CD4-positive, CD25-positive, alpha-beta regulatory T cell (primary cell): Measurements from ENCODE around the gene CD276. TPM values are rescaled to one million over a fixed set of nuclear protein-coding genes. Genes with fewer than 3 reads are reported as not detected.

ENCODE experiments used
- ATAC-seq, 2 donors: fragments of 150-1000 bp; cut with Tn5 transposase; one replicate each; pipeline ENCODE4 v1.10.0; 2021; ENCODE audit warnings: low read depth in 2 of 2, moderate number of reproducible peaks in 2 of 2, moderate library complexity in 1 of 2
- DNase-seq, 3 donors: peaks; one replicate each; pipeline versions ENCODE4 v3.0.0 to v3.0.0-alpha.2; 2012 to 2022; ENCODE audit warnings: mixed read lengths in 1 of 3
- H3K27ac ChIP-seq: one replicate; pipeline ENCODE4 v1.7.0; 2013; ENCODE audit warnings: mild to moderate bottlenecking, low read length; ENCODE audit not compliant: insufficient read depth, poor library complexity, severe bottlenecking
- H3K27me3 ChIP-seq: one replicate; pipeline ENCODE4 v1.7.0; 2013; ENCODE audit warnings: low read length; ENCODE audit not compliant: control insufficient read depth, insufficient read depth
- H3K36me3 ChIP-seq: one replicate; pipeline ENCODE4 v1.7.0; 2013; ENCODE audit warnings: mild to moderate bottlenecking, low read length, moderate library complexity; ENCODE audit not compliant: control insufficient read depth, insufficient read depth
- H3K4me1 ChIP-seq: 2 replicates; pipeline ENCODE4 v1.7.0; 2013; ENCODE audit warnings: mild to moderate bottlenecking, low read length; ENCODE audit not compliant: insufficient read depth, control insufficient read depth, poor library complexity, severe bottlenecking
- H3K4me3 ChIP-seq: one replicate; pipeline ENCODE4 v1.7.0; 2013; ENCODE audit warnings: low read depth, mild to moderate bottlenecking, low read length, moderate library complexity
- H3K9me3 ChIP-seq, 2 experiments: 1 replicate in 1 of 2; 2 replicates in 1 of 2; pipeline ENCODE4 v1.7.0; 2013; ENCODE audit warnings: low read length in 2 of 2, mild to moderate bottlenecking in 1 of 2, moderate library complexity in 1 of 2; ENCODE audit not compliant: control insufficient read depth in 2 of 2
- H3K27ac Mint-ChIP-seq, 3 donors: one replicate each; pipeline ENCODE4 v1.8.0; 2020 to 2022; ENCODE audit warnings: mild to moderate bottlenecking in 3 of 3, mixed read lengths in 3 of 3, moderate library complexity in 2 of 3
- H3K27me3 Mint-ChIP-seq: one replicate; pipeline ENCODE4 v1.8.0; 2022; ENCODE audit warnings: mild to moderate bottlenecking, mixed read lengths
- H3K36me3 Mint-ChIP-seq: one replicate; pipeline ENCODE4 v1.8.0; 2020; ENCODE audit warnings: mixed read lengths
- H3K4me1 Mint-ChIP-seq, 4 donors: one replicate each; pipeline ENCODE4 v1.8.0; 2020 to 2022; ENCODE audit warnings: mixed read lengths in 4 of 4, mild to moderate bottlenecking in 1 of 4
- H3K4me3 Mint-ChIP-seq, 4 donors: one replicate each; pipeline ENCODE4 v1.8.0; 2020 to 2022; ENCODE audit warnings: mild to moderate bottlenecking in 4 of 4, mixed read lengths in 4 of 4, moderate library complexity in 3 of 4
- H3K9me3 Mint-ChIP-seq, 7 donors: one replicate each; pipeline ENCODE4 v1.8.0; 2020 to 2022; ENCODE audit warnings: mixed read lengths in 7 of 7, mild to moderate bottlenecking in 3 of 7, moderate library complexity in 2 of 7
- polyA plus RNA-seq, 4 donors: library from polyadenylated mRNA; unstranded; fragments of 300-500 nt; fragmentation: Illumina TruSeq; gene quantifications; one replicate each; pipeline ENCODE4 v1.2.3, GENCODE V29; 2021
- total RNA-seq: library from RNA; stranded (reverse); gene quantifications from one replicate; pipeline ENCODE4 v1.2.3, GENCODE V29; 2022

The CD276 gene
- total and polyA plus RNA-seq, 5 donors from 2014 or later = not detected

DNA sequence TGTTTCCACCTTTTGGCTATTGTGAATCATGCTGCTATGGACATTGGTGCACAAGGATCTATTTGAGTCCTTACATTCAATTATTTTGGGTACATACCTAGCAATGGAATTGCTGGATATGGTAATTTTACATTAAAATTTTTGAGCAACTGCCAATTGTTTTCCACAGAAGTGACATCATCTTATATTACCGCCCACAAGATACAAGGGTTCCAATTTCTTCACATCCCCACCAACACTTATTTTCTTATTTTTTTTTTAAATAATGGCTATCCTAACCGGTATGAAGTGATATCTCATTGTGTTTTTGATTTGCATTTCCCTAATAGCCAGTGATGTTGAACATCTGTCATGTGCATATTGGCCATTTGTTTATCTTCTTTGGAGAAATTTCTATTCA lies 28.5 kb upstream of the CD276 start:
- Histone ChIP-seq H3K27ac (no peak overlapping the region), H3K4me1 (no peaks in the 10 kb centered on the region), H3K36me3 (no peaks in the 10 kb centered on the region), H3K27me3 (peaks cover 11% of the 10 kb centered on the region), H3K4me3 (no peak overlapping the region), H3K9me3 (no peaks in the 10 kb centered on the region)
- Mint-ChIP-seq H3K4me1 (peaks cover 0 to 4% (median 0%) of the 10 kb centered on the region in 4 donors), H3K4me3 (no peak overlapping the region), H3K36me3 (no peaks in the 10 kb centered on the region), H3K27me3 (peaks cover 51% of the 10 kb centered on the region), H3K27ac (no peak overlapping the region), H3K9me3 (peaks cover 0 to 3% (median 0%) of the 10 kb centered on the region in 7 donors)
- ATAC-seq (no peak), DNase-seq (no peak)

DNA sequence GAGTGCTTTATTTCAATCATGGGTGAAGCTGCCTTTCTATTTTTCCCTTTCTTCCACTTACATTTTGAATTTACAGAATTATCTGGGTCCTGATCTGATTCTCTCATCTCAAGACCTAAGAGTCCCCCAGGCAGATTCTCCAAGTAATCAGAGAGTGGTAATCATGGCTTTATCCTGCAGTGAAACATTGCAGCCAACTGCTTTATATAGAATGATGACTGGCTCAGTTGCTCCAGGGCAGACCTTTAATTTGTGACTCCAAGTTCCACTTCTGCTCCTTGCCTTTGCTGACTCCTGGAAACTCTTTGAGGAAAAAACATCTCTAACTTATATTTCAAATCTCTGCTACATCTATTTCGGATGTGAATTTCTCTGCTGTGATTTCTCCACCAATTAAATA lies 25.5 kb upstream of the CD276 start:
- H3K4me1 Mint-ChIP-seq = peaks cover 0 to 4% (median 0%) of the 10 kb centered on the region in 4 donors
- Histone ChIP-seq H3K9me3 (no peaks in the 10 kb centered on the region), H3K27me3 (peaks cover 9% of the 10 kb centered on the region), H3K36me3 (no peaks in the 10 kb centered on the region), H3K4me3 (no peak overlapping the region), H3K27ac (no peak overlapping the region), H3K4me1 (no peaks in the 10 kb centered on the region)
- ATAC-seq (no peak), DNase-seq (no peak)
- no peak overlapping the region for H3K27ac Mint-ChIP-seq
- peaks cover 38% of the 10 kb centered on the region for H3K27me3 Mint-ChIP-seq
- no peak overlapping the region for H3K4me3 Mint-ChIP-seq
- H3K9me3 Mint-ChIP-seq = peaks cover 0 to 8% (median 6%) of the 10 kb centered on the region in 7 donors
- H3K36me3 Mint-ChIP-seq = no peaks in the 10 kb centered on the region

DNA sequence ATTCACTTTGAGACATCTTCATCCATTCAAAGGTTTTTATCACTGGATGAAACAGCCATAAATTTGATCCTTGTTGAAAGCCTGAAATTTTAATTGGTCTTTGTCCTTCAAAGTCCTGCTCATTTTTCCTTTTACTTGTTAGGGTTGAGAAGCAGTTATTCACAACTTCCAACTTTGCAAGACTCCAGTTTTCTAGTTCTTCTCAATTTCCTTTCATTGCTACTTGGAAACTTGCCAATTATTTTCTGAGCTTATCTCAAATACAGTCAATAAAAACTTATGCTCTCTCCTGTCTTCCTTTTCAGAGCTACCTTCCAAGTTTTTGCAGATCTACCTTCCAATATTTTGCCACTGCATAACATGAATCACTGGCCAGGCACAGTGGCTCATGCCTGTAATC lies 23.7 kb upstream of the CD276 start:
- Histone ChIP-seq H3K36me3 (no peaks in the 10 kb centered on the region), H3K4me1 (no peaks in the 10 kb centered on the region), H3K4me3 (no peak overlapping the region), H3K9me3 (no peaks in the 10 kb centered on the region), H3K27me3 (peaks cover 7% of the 10 kb centered on the region), H3K27ac (no peak overlapping the region)
- Mint-ChIP-seq H3K9me3 (peaks cover 0 to 8% (median 5%) of the 10 kb centered on the region in 7 donors), H3K27ac (no peak overlapping the region), H3K36me3 (no peaks in the 10 kb centered on the region), H3K4me1 (peaks cover 0 to 4% (median 0%) of the 10 kb centered on the region in 4 donors), H3K27me3 (peaks cover 27% of the 10 kb centered on the region), H3K4me3 (no peak overlapping the region)
- ATAC-seq (no peak), DNase-seq (no peak)

DNA sequence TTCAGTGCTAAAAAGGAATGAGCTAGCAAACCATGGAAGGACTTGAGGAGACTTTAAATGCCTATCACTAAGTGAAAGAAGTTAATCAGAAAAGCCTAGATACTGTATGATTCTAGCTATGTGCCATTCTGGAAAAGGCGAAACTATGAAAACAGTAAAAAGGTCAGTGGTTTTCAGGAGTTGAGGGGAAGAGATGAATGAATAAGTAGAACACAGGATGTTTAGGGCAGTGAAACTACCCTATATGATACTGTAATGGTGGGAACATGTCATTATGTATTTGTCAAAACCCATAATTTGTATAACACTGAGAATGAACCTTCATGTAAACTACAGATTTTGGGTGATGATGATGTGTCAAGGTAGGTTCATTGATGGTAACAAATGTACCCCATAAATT lies 9.6 kb upstream of the CD276 start:
- Histone ChIP-seq H3K27me3 (peaks cover 11% of the 10 kb centered on the region), H3K4me1 (no peaks in the 10 kb centered on the region), H3K4me3 (no peak overlapping the region), H3K36me3 (no peaks in the 10 kb centered on the region), H3K27ac (no peak overlapping the region), H3K9me3 (no peaks in the 10 kb centered on the region)
- no peaks in the 10 kb centered on the region for H3K36me3 Mint-ChIP-seq
- DNase-seq = no peak
- no peak overlapping the region for H3K4me3 Mint-ChIP-seq
- no peaks in the 10 kb centered on the region for H3K9me3 Mint-ChIP-seq
- no peaks in the 10 kb centered on the region for H3K4me1 Mint-ChIP-seq
- H3K27me3 Mint-ChIP-seq = peaks cover 41% of the 10 kb centered on the region
- ATAC-seq = no peak
- H3K27ac Mint-ChIP-seq = no peak overlapping the region

DNA sequence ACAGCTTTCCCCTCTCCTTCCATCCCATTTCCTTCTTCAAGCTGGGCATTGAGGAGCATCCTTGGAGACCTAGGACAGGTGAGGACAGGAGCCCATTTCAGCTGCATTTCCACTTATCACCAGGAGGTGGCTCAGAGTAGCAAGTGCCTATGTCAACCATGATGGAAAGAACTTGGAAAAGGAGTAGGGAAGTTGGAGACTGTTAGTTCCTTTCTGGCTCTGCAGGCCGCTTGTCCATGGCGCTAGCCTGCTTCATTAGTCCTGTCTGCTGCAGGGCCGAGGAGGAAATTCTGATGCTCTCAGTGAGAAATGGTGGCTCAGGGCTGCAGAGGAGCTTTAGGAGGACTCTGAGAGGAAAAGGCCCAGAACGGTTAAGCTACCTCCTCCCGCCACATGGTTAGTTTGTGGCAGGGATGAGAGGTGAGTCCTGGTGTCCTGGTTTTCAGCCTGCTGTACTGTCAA lies 7.0 kb upstream of the CD276 start:
- Mint-ChIP-seq H3K27ac (no peak overlapping the region), H3K4me3 (no peak overlapping the region), H3K4me1 (peaks cover 0 to 3% (median 0%) of the 10 kb centered on the region in 4 donors), H3K27me3 (peaks cover 32% of the 10 kb centered on the region), H3K9me3 (no peaks in the 10 kb centered on the region), H3K36me3 (no peaks in the 10 kb centered on the region)
- DNase-seq (peak; percentile 31 to 52 (median 48)), ATAC-seq (no peak)
- H3K36me3 ChIP-seq = no peaks in the 10 kb centered on the region
- no peaks in the 10 kb centered on the region for H3K9me3 ChIP-seq
- no peak overlapping the region for H3K27ac ChIP-seq
- H3K4me3 ChIP-seq = no peak overlapping the region
- H3K4me1 ChIP-seq = no peaks in the 10 kb centered on the region
- peaks cover 10% of the 10 kb centered on the region for H3K27me3 ChIP-seq

DNA sequence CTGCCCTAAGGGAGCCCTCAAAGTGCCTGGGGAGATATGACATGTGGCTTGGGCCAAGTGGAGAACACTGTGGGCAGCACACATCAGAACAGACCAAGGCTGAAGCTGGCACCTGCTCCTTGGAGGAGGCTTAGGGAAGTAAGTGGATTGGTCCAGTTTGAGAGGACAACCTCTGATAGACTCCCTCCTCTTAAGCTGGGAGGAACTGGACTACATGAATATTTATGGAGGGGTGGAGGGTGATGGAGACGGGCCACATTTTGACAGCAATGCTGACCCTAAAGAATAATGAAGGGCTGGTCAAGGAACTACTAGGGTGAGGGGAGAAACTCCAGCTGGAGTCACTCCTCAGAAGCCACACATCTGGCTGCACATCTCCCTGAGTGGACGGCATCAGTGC lies 6.5 kb upstream of the CD276 start:
- no peak overlapping the region for H3K27ac Mint-ChIP-seq
- DNase-seq (no peak), ATAC-seq (no peak)
- H3K9me3 Mint-ChIP-seq = no peaks in the 10 kb centered on the region
- Histone ChIP-seq H3K9me3 (no peaks in the 10 kb centered on the region), H3K27ac (no peak overlapping the region), H3K4me3 (no peak overlapping the region), H3K36me3 (no peaks in the 10 kb centered on the region), H3K27me3 (peaks cover 9% of the 10 kb centered on the region), H3K4me1 (no peaks in the 10 kb centered on the region)
- peaks cover 0 to 4% (median 0%) of the 10 kb centered on the region in 4 donors for H3K4me1 Mint-ChIP-seq
- no peak overlapping the region for H3K4me3 Mint-ChIP-seq
- H3K36me3 Mint-ChIP-seq = no peaks in the 10 kb centered on the region
- peaks cover 32% of the 10 kb centered on the region for H3K27me3 Mint-ChIP-seq

DNA sequence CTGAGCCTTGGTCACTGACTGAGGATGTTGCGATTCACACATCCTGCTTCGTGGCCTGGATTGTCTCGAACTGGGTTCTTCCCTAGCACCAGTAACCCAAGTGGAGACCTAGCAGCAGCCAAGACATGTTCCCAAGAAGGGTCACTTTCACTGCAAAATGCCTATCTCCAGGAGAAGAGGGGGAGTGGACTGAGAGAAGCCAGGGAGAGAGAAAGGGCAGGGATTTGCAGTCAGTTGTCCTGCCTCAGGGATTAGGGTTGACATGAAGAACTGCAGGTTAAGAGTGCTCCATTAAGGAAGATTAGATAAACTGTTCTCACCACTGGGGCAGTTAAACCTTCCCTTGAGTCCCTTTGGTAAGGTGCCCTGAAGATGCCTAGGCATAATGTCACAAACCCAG lies 5.7 kb upstream of the CD276 start:
- no peaks in the 10 kb centered on the region for H3K9me3 ChIP-seq
- ATAC-seq (no peak), DNase-seq (no peak)
- no peak overlapping the region for H3K27ac ChIP-seq
- no peak overlapping the region for H3K4me3 ChIP-seq
- no peak overlapping the region for H3K4me3 Mint-ChIP-seq
- H3K27me3 ChIP-seq = peaks cover 5% of the 10 kb centered on the region
- no peaks in the 10 kb centered on the region for H3K4me1 ChIP-seq
- H3K27ac Mint-ChIP-seq = no peak overlapping the region
- no peaks in the 10 kb centered on the region for H3K36me3 ChIP-seq
- peaks cover 0 to 6% (median 2%) of the 10 kb centered on the region in 4 donors for H3K4me1 Mint-ChIP-seq
- H3K36me3 Mint-ChIP-seq = no peaks in the 10 kb centered on the region
- peaks cover 34% of the 10 kb centered on the region for H3K27me3 Mint-ChIP-seq
- H3K9me3 Mint-ChIP-seq = no peaks in the 10 kb centered on the region

DNA sequence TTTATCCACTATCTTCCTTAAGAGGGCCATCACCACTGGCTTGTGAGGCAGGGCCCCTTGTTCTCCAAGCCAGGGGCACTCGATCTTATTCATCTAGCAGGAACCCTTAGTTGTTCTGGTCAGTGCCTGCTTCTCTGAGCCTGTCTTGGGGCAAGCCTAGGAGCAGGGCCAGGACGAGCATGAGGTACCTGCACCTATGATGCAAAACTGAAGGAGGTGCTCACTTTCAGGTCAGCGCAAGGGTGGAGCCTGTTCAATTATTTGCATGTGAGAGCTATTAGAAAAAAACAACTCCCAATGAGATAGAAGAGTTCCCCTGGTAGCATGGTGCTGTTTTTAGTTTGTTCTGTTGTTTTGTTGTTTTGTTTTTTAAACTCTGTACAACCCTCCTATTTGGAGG lies 5.0 kb upstream of the CD276 start:
- Mint-ChIP-seq H3K27ac (no peak overlapping the region), H3K4me1 (peaks cover 0 to 9% (median 3%) of the 10 kb centered on the region in 4 donors)
- ATAC-seq = no peak

More for the DNA sequence above, 5.0 kb upstream of the CD276 start:
- DNase-seq = no peak
- no peak overlapping the region for H3K27ac ChIP-seq
- Mint-ChIP-seq H3K36me3 (no peaks in the 10 kb centered on the region), H3K9me3 (no peaks in the 10 kb centered on the region), H3K27me3 (peaks cover 33% of the 10 kb centered on the region), H3K4me3 (no peak overlapping the region)
- H3K4me3 ChIP-seq = no peak overlapping the region
- no peaks in the 10 kb centered on the region for H3K36me3 ChIP-seq
- peaks cover 4% of the 10 kb centered on the region for H3K27me3 ChIP-seq
- no peaks in the 10 kb centered on the region for H3K9me3 ChIP-seq
- H3K4me1 ChIP-seq = peaks cover 5% of the 10 kb centered on the region
